ENCODE data around the gene PNPLA1. TPM values are rescaled to one million over a fixed set of nuclear protein-coding genes. Genes with fewer than 3 reads are reported as not detected.

Gene PNPLA1
- total RNA-seq, 2 donors from 2014 or later, result not detected

DNA sequence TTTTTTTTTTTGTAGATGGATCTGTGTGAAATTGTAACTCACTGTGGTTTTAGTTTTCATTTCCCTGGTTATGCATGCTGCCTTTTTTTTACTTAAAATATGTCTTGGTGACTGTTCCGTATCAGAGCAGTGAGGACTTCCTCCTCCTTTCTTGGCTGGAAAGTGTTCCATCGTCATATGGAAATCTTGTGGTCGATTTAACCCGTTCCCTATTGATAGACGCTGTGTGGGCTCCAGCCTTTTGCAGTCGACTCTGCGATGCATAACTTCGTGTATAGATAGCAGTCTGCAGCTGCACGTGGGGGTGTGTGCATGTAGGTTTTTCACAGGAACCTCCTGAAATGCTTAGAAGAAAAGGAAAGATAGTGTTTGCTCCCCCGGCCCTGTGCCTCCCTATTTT lies 28.1 kb upstream of the PNPLA1 start:
- intact Hi-C loops (cut with DNase I), result no loop called here
- Histone ChIP-seq H3K9me3 (no peaks in the 10 kb centered on the region), H3K27me3 (no peaks in the 10 kb centered on the region), H3K4me1 (peaks cover 9% of the 10 kb centered on the region), H3K36me3 (replicated peaks in 1 of 2; ENCODE audit: insufficient read depth in 1 of 2, low read depth in 2 of 2) (no peaks in the 10 kb centered on the region), H3K27ac (no peak overlapping the region), H3K4me3 (no peak overlapping the region)
- TF ChIP-seq, protein P1, sequence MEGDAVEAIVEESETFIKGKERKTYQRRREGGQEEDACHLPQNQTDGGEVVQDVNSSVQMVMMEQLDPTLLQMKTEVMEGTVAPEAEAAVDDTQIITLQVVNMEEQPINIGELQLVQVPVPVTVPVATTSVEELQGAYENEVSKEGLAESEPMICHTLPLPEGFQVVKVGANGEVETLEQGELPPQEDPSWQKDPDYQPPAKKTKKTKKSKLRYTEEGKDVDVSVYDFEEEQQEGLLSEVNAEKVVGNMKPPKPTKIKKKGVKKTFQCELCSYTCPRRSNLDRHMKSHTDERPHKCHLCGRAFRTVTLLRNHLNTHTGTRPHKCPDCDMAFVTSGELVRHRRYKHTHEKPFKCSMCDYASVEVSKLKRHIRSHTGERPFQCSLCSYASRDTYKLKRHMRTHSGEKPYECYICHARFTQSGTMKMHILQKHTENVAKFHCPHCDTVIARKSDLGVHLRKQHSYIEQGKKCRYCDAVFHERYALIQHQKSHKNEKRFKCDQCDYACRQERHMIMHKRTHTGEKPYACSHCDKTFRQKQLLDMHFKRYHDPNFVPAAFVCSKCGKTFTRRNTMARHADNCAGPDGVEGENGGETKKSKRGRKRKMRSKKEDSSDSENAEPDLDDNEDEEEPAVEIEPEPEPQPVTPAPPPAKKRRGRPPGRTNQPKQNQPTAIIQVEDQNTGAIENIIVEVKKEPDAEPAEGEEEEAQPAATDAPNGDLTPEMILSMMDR (IDR thresholded peaks at IDR 0.05), result no peak
- TF ChIP-seq POLR2A (IDR thresholded peaks at IDR 0.05), result no peak
- DNase-seq (no peak), ATAC-seq (no peak)
- 61 to 65% methylated on average over 10 of the region's 10 CpGs for WGBS, 2 donors

DNA sequence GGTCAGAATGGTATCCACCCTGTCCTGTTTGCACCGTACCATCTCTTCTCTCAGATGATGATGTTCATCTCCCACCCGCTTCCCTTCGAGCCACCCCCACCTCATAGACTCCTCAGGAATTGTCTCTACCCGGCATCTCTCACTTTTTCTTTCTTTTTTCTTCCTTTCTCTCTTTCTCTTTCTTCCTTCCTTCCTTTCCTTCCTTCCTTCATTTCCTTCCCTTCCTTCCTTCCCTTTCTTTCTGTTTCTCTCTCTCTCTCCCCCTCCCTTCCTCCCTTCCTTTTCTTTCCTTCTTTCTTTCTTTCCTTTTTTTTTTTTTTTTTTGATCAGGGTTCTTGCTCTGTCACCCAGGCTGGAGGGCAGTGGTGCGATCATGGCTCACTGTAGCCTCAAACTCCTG lies 27.7 kb upstream of the PNPLA1 start:
- Histone ChIP-seq H3K27me3 (no peaks in the 10 kb centered on the region), H3K4me1 (peaks cover 9% of the 10 kb centered on the region), H3K9me3 (no peaks in the 10 kb centered on the region), H3K36me3 (replicated peaks in 1 of 2; ENCODE audit: insufficient read depth in 1 of 2, low read depth in 2 of 2) (no peaks in the 10 kb centered on the region), H3K27ac (no peak overlapping the region), H3K4me3 (no peak overlapping the region)
- TF ChIP-seq, protein P1 (IDR thresholded peaks at IDR 0.05), result no peak
- TF ChIP-seq POLR2A (IDR thresholded peaks at IDR 0.05), result no peak
- 74 to 85% methylated on average over 4 to 5 of the region's 5 CpGs for WGBS, 2 donors
- DNase-seq, result no peak
- ATAC-seq, result no peak
- intact Hi-C loops (cut with DNase I), result no loop called here

DNA sequence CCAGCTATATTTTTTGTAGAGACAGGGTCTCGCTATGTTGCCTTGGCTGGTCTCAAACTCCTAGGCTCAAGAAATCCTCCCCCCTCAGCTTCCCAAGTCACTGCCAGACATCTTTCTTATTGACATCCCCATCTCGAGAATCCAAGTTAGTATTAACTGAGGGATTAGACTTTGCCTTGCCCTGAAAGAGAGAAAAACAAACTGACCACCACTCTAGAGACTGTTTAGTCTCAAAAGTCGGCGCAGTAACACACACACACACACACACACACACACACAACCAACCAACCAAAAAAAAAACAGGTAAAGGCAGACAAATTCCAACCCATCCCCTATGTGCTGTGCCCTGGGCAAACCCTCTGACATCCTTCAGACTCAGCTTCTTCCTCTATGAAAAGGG lies 27.2 kb upstream of the PNPLA1 start:
- TF ChIP-seq POLR2A (IDR thresholded peaks at IDR 0.05), result no peak
- TF ChIP-seq, protein P1 (IDR thresholded peaks at IDR 0.05), result no peak
- no peaks in the 10 kb centered on the region for H3K27me3 ChIP-seq
- 82 to 91% methylated on average over 4 of the region's 4 CpGs for WGBS, 2 donors
- intact Hi-C loops (cut with DNase I), result no loop called here
- H3K27ac ChIP-seq, result no peak overlapping the region
- H3K4me3 ChIP-seq, result no peak overlapping the region
- no peak for DNase-seq
- no peak for ATAC-seq
- H3K36me3 ChIP-seq (replicated peaks in 1 of 2; ENCODE audit: insufficient read depth in 1 of 2, low read depth in 2 of 2), result no peaks in the 10 kb centered on the region
- peaks cover 9% of the 10 kb centered on the region for H3K4me1 ChIP-seq
- H3K9me3 ChIP-seq, result no peaks in the 10 kb centered on the region

DNA sequence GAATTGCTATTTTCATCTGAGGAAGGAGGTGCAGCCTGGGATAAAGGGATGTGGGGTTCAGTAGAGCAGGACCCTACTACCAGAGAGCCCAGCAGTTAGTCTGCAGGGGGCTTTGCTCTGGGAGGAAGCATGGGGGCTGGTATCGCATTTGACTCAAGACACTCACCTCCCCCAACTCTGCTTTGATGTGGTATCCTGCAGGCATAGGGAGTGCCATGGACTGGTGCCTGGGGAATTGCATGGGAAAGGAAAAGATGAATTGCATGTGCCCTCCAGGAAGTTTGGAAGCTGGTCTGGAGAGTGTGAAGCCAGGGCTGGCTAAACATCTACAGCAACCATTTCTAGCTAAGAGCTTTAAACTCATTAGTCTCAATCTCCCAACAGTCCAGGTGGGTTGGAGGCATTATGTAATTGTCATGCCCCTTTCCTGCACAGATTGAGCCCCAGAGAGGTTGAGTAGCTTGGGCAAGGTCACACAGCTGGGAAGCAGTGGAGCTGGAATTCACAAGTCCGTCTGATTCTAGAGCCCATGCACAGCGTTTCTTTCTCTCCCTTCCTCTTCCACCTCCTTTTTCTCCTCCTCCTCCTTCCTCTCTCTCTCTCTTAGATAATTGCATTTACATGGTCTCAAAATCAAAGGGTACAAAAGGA lies 26.2 kb upstream of the PNPLA1 start:
- Histone ChIP-seq H3K9me3 (no peaks in the 10 kb centered on the region), H3K4me3 (no peak overlapping the region), H3K27ac (no peak overlapping the region), H3K27me3 (no peaks in the 10 kb centered on the region), H3K4me1 (peaks cover 9% of the 10 kb centered on the region), H3K36me3 (replicated peaks in 1 of 2; ENCODE audit: insufficient read depth in 1 of 2, low read depth in 2 of 2) (no peaks in the 10 kb centered on the region)
- no peak for TF ChIP-seq POLR2A (IDR thresholded peaks at IDR 0.05)
- TF ChIP-seq, protein P1 (IDR thresholded peaks at IDR 0.05), result no peak
- DNase-seq (no peak), ATAC-seq (no peak)
- intact Hi-C loops (cut with DNase I), result no loop called here
- WGBS, 2 donors, result 83 to 90% methylated on average over 3 of the region's 3 CpGs

DNA sequence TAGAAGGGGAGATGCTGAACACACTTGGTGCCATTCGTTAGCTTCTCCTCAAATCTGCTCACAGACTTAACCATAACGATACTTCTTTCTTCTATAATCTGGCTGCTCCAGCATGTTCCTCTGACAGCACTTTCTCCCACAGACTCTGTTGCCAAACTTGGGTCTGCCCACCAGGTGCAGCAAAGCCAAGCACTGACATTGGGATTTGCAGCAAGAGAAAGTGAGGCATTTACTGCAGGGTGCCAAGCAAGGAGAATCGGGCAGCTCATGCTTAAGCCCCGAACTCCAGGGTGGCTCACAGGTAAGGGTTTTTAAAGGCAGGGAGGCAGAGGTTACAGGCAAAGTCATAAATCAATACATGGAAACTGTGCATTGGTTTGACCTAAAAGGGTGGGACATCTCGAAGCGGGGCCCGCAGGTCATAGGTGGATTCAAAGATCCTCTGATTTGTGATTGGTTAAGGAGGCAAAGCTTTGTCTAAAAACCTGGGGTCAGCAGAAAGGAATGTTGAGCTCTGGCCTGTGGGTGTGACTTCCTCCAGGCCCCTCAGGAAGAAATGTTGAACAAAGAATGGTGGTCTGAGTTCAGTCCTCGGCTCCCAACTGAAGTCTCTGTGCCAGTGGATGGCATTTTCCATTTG lies 25.1 kb upstream of the PNPLA1 start:
- Histone ChIP-seq H3K36me3 (replicated peaks in 1 of 2; ENCODE audit: insufficient read depth in 1 of 2, low read depth in 2 of 2) (no peaks in the 10 kb centered on the region), H3K27ac (no peak overlapping the region), H3K4me3 (no peak overlapping the region), H3K4me1 (peaks cover 9% of the 10 kb centered on the region), H3K27me3 (no peaks in the 10 kb centered on the region), H3K9me3 (no peaks in the 10 kb centered on the region)
- 85 to 86% methylated on average over 8 of the region's 8 CpGs for WGBS, 2 donors
- TF ChIP-seq, protein P1 (IDR thresholded peaks at IDR 0.05), result no peak
- no peak for TF ChIP-seq POLR2A (IDR thresholded peaks at IDR 0.05)
- intact Hi-C loops (cut with DNase I), result no loop called here
- no peak for ATAC-seq
- DNase-seq, result no peak

All from body of pancreas (tissue), 4 donors.